Tibial nerve (tissue), 4 donors: Measurements from ENCODE around the gene SNRNP40. TPM values are rescaled to one million over a fixed set of nuclear protein-coding genes. Genes with fewer than 3 reads are reported as not detected.
"Not testable (repeated sequence)": the region's sequence is repeated elsewhere in the genome, so short reads cannot be mapped to it uniquely, and the experiment has no call there.

Experiments used
- DNase-seq, 2 donors: peaks; one replicate each; pipeline ENCODE4 v3.0.0-alpha.2; 2019; ENCODE audit warnings: low spot score in 2 of 2
- H3K27ac ChIP-seq, 4 donors: fragments of 200-600 bp; sonication (generic) in 3 of 4; one replicate each; pipeline ENCODE4 v1.5.1; 2017 to 2019; ENCODE audit warnings: mild to moderate bottlenecking in 1 of 4
- H3K27me3 ChIP-seq, 2 donors: fragments of 200-600 bp; sonication (generic) in 1 of 2; one replicate each; pipeline versions ENCODE4 v1.5.1 to v1.6.0; 2017 to 2019
- H3K36me3 ChIP-seq, 3 donors: fragments of 200-600 bp; sonication (generic); one replicate each; pipeline ENCODE4 v1.5.1; 2018 to 2019
- H3K4me1 ChIP-seq, 4 donors: fragments of 200-600 bp; sonication (generic) in 3 of 4; one replicate each; pipeline ENCODE4 v1.5.1; 2017 to 2019
- H3K4me3 ChIP-seq, 4 donors: fragments of 200-600 bp; sonication (generic) in 3 of 4; one replicate each; pipeline ENCODE4 v1.5.1; 2017 to 2019; ENCODE audit warnings: mild to moderate bottlenecking in 1 of 4, moderate library complexity in 1 of 4
- H3K9me3 ChIP-seq, 4 donors: fragments of 200-600 bp; sonication (generic) in 3 of 4; one replicate each; pipeline ENCODE4 v1.5.1; 2017 to 2019
- EP300 ChIP-seq, 2 donors: sonication (generic); formaldehyde crosslinking; IDR thresholded peaks; one replicate each; pipeline ENCODE4 v1.6.1; 2017; ENCODE audit warnings: antibody characterized with exemption in 2 of 2, mild to moderate bottlenecking in 1 of 2
- POLR2A ChIP-seq, 2 donors: fragments of 450-650 bp; IDR thresholded peaks; one replicate each; pipeline ENCODE4 v1.6.1; 2017; ENCODE audit warnings: antibody characterized with exemption in 2 of 2, mild to moderate bottlenecking in 2 of 2, moderate library complexity in 2 of 2
- WGBS, 2 donors: methylation state at CpG; one replicate each; pipeline ENCODE4 v1.1.5; 2018; 5-methylcytosine and 5-hydroxymethylcytosine counted together
- total RNA-seq, 4 donors: library from RNA; depleted of rRNA; stranded (reverse); fragments of >200 nt; gene quantifications; one replicate each; pipeline ENCODE4 v1.1.0, GENCODE V29; 2016
- TF ChIP-seq, protein P1 (sequence below), 5 experiments: fragments of 200-600 bp in 3 of 5; fragments of 450-650 bp in 2 of 5; sonication (generic) in 3 of 5; IDR thresholded peaks; one replicate each; pipeline ENCODE4 v1.5.1; 2016 to 2019; ENCODE audit warnings: antibody characterized with exemption in 5 of 5, mild to moderate bottlenecking in 3 of 5, moderate library complexity in 2 of 5

SNRNP40 gene
- total RNA-seq, 4 donors from 2014 or later: 42.8 to 57.0 (median 48.4) TPM

GRCh38 chr1:31266547-31266946 is 30.0 kb downstream of the SNRNP40 start:
- no peaks in the 10 kb centered on the region for H3K27me3 ChIP-seq
- 86 to 90% methylated on average over 2 of the region's 2 CpGs for WGBS, 2 donors
- DNase-seq: no peak
- H3K4me3 ChIP-seq: no peak overlapping the region
- H3K4me1 ChIP-seq: no peaks in the 10 kb centered on the region
- H3K36me3 ChIP-seq: peaks cover 6 to 100% (median 19%) of the 10 kb centered on the region in 3 donors
- no peaks in the 10 kb centered on the region for H3K9me3 ChIP-seq
- TF ChIP-seq EP300 (IDR thresholded peaks at IDR 0.05) (no peak), POLR2A (IDR thresholded peaks at IDR 0.05) (no peak)
- TF ChIP-seq, protein P1, sequence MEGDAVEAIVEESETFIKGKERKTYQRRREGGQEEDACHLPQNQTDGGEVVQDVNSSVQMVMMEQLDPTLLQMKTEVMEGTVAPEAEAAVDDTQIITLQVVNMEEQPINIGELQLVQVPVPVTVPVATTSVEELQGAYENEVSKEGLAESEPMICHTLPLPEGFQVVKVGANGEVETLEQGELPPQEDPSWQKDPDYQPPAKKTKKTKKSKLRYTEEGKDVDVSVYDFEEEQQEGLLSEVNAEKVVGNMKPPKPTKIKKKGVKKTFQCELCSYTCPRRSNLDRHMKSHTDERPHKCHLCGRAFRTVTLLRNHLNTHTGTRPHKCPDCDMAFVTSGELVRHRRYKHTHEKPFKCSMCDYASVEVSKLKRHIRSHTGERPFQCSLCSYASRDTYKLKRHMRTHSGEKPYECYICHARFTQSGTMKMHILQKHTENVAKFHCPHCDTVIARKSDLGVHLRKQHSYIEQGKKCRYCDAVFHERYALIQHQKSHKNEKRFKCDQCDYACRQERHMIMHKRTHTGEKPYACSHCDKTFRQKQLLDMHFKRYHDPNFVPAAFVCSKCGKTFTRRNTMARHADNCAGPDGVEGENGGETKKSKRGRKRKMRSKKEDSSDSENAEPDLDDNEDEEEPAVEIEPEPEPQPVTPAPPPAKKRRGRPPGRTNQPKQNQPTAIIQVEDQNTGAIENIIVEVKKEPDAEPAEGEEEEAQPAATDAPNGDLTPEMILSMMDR (IDR thresholded peaks at IDR 0.05): no peak
- H3K27ac ChIP-seq: no peak overlapping the region

- no peak for DNase-seq
- no peak for TF ChIP-seq POLR2A (IDR thresholded peaks at IDR 0.05)
- no peak for TF ChIP-seq EP300 (IDR thresholded peaks at IDR 0.05)
- Histone ChIP-seq H3K27ac (no peak overlapping the region), H3K36me3 (peaks cover 6 to 100% (median 19%) of the 10 kb centered on the region in 3 donors), H3K4me1 (no peaks in the 10 kb centered on the region), H3K9me3 (no peaks in the 10 kb centered on the region), H3K4me3 (no peak overlapping the region), H3K27me3 (no peaks in the 10 kb centered on the region)
- WGBS, 2 donors: 97 to 100% methylated on average over 1 of the region's 1 CpG
Observed at GRCh38 chr1:31264790-31265386, 31.7 kb downstream of the SNRNP40 start.

- 96 to 99% methylated on average over 3 of the region's 3 CpGs for WGBS, 2 donors
- H3K4me3 ChIP-seq: no peak overlapping the region
- H3K27me3 ChIP-seq: no peaks in the 10 kb centered on the region
- H3K36me3 ChIP-seq: peaks cover 0 to 100% (median 28%) of the 10 kb centered on the region in 3 donors
- no peak for TF ChIP-seq EP300 (IDR thresholded peaks at IDR 0.05)
- no peak for TF ChIP-seq POLR2A (IDR thresholded peaks at IDR 0.05)
- TF ChIP-seq, protein P1 (IDR thresholded peaks at IDR 0.05): no peak
- H3K4me1 ChIP-seq: no peaks in the 10 kb centered on the region
- no peaks in the 10 kb centered on the region for H3K9me3 ChIP-seq
- DNase-seq: no peak
- H3K27ac ChIP-seq: no peak overlapping the region
Observed at GRCh38 chr1:31263408-31263807, 33.2 kb downstream of the SNRNP40 start.

- not testable (repeated sequence) for H3K27ac ChIP-seq, H3K4me3 ChIP-seq, H3K4me1 ChIP-seq, H3K27me3 ChIP-seq, H3K9me3 ChIP-seq, DNase-seq
- peaks cover 0 to 100% (median 24%) of the 10 kb centered on the region in 3 donors for H3K36me3 ChIP-seq
- 92 to 98% methylated on average over 5 of the region's 5 CpGs for WGBS, 2 donors
Observed at GRCh38 chr1:31262393-31262792, 34.2 kb downstream of the SNRNP40 start.

GRCh38 chr1:31261916-31262315 is 34.7 kb downstream of the SNRNP40 start:
- H3K4me3 ChIP-seq: no peak overlapping the region
- DNase-seq: no peak
- 96 to 98% methylated on average over 3 of the region's 3 CpGs for WGBS, 2 donors
- no peak overlapping the region for H3K27ac ChIP-seq
- peaks cover 0 to 100% (median 20%) of the 10 kb centered on the region in 3 donors for H3K36me3 ChIP-seq
- H3K9me3 ChIP-seq: no peaks in the 10 kb centered on the region
- H3K4me1 ChIP-seq: no peaks in the 10 kb centered on the region
- H3K27me3 ChIP-seq: no peaks in the 10 kb centered on the region
- TF ChIP-seq POLR2A (IDR thresholded peaks at IDR 0.05) (no peak), EP300 (IDR thresholded peaks at IDR 0.05) (no peak)
- TF ChIP-seq, protein P1 (IDR thresholded peaks at IDR 0.05): no peak

DNA sequence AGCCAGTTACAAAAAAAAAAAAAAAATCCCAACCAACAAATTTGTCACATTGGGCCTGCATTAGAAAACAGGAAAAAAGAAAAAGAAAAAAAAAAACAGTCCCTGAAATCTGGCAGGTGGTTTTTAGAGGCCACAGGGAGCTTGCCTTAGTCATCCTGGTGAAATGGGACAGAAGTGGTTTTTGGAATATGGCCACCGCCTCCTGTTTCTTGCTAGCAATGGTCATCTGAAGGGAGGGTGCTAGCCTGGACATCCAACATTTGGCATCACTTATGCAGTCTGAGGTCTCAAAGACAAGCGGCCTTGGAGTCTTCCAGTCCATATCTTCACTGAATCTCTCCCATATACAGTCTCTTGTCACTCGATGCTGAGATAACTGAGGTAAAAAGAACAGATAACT is 36.8 kb downstream of the SNRNP40 start:
- no peak for DNase-seq
- H3K27ac ChIP-seq: no peak overlapping the region
- peaks cover 0 to 84% (median 16%) of the 10 kb centered on the region in 3 donors for H3K36me3 ChIP-seq
- no peak for TF ChIP-seq POLR2A (IDR thresholded peaks at IDR 0.05)
- TF ChIP-seq EP300 (IDR thresholded peaks at IDR 0.05): no peak
- TF ChIP-seq, protein P1 (IDR thresholded peaks at IDR 0.05): no peak
- H3K9me3 ChIP-seq: no peaks in the 10 kb centered on the region
- H3K4me3 ChIP-seq: no peak overlapping the region
- no peaks in the 10 kb centered on the region for H3K4me1 ChIP-seq
- no peaks in the 10 kb centered on the region for H3K27me3 ChIP-seq
- WGBS, 2 donors: 77 to 93% methylated on average over 3 of the region's 3 CpGs
